ENCODE results near the gene MAPRE2. TPM values are rescaled to one million over a fixed set of nuclear protein-coding genes. Genes with fewer than 3 reads are reported as not detected.

Gene MAPRE2
- total RNA-seq, 6 donors from 2014 or later = 21.2 to 35.5 (median 27.8) TPM

DNA sequence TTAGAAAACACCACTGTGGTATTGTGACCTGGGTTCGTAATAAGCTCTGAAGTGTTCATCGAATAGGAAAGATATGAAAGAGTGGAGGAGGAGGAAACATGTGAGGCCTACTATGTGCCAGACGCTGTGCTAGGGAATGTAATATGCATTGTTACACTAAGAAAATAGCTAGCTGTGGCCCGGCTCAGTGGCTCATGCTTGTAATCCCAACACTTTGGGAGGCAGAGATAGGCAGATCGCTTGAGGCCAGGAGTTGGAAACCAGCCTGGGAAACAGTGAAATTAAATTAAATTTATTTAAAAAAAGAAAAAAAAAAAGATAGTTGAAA, 150.4 kb downstream of the MAPRE2 start:
- H3K4me1 ChIP-seq = no peaks in the 10 kb centered on the region
- no peaks in the 10 kb centered on the region for H3K9me3 ChIP-seq
- ATAC-seq (ENCODE audit: low FRiP score in 2 of 2) (no peak), DNase-seq (no peak)
- H3K27ac ChIP-seq = no peak overlapping the region
- TF ChIP-seq POLR2AphosphoS5 (IDR thresholded peaks at IDR 0.05) = no peak
- no peaks in the 10 kb centered on the region for H3K36me3 ChIP-seq
- H3K4me3 ChIP-seq = no peak overlapping the region
- WGBS, 2 donors = 82 to 84% methylated on average over 5 of the region's 5 CpGs
- H3K27me3 ChIP-seq = no peaks in the 10 kb centered on the region

- 89 to 95% methylated on average over 4 of the region's 4 CpGs for WGBS, 2 donors
- no peak overlapping the region for H3K4me3 ChIP-seq
- no peak for ATAC-seq (ENCODE audit: low FRiP score in 2 of 2)
- no peak overlapping the region for H3K27ac ChIP-seq
- H3K36me3 ChIP-seq = no peaks in the 10 kb centered on the region
- TF ChIP-seq EP300 (IDR thresholded peaks at IDR 0.05) (no peak), POLR2A (IDR thresholded peaks at IDR 0.05) (no peak), POLR2AphosphoS5 (IDR thresholded peaks at IDR 0.05) (no peak), CTCF (IDR thresholded peaks at IDR 0.05) (no peak)
- H3K27me3 ChIP-seq = no peaks in the 10 kb centered on the region
- no peaks in the 10 kb centered on the region for H3K9me3 ChIP-seq
- no peak for DNase-seq
- H3K4me1 ChIP-seq = no peaks in the 10 kb centered on the region
These were observed 151.2 kb downstream of the MAPRE2 start for GRCh38 chr18:35192415-35192814.

Small RNA genes within 50 kb of the gene (small RNA-seq; reads per million reads assigned to genes)
- 0 reads per million in 4 donors for gene AC015967.2

Other genes starting within 250 kb of the MAPRE2 start
- 10 to 100 TPM; 18.2 to 62.9 (median 23.2) TPM for gene ZNF397, start 199.6 kb downstream of the MAPRE2 start, total RNA-seq
- 10 to 100 TPM; 11.4 to 67.1 (median 14.0) TPM for gene ZSCAN30, start 248.8 kb downstream of the MAPRE2 start, total RNA-seq

All from upper lobe of left lung (tissue), 6 donors.